HG03060 (cell line): Measurements from ENCODE around the gene DHCR7.

Experiments
- ATAC-seq: cut with Tn5 transposase; IDR thresholded peaks from one replicate; pipeline ENCODE4 v1.9.1; 2021; ENCODE audit warnings: low read depth, moderate number of reproducible peaks; ENCODE audit not compliant: unreplicated experiment

DHCR7 gene

GRCh38 chr11:71458146-71459070, 10.2 kb upstream of the DHCR7 start:
- no peak for ATAC-seq

GRCh38 chr11:71456831-71457230, 8.6 kb upstream of the DHCR7 start:
- ATAC-seq, result no peak

- ATAC-seq, result no peak
Measured at GRCh38 chr11:71456294-71456693, 8.1 kb upstream of the DHCR7 start.

GRCh38 chr11:71454470-71455113, 6.4 kb upstream of the DHCR7 start:
- no peak for ATAC-seq

DNA sequence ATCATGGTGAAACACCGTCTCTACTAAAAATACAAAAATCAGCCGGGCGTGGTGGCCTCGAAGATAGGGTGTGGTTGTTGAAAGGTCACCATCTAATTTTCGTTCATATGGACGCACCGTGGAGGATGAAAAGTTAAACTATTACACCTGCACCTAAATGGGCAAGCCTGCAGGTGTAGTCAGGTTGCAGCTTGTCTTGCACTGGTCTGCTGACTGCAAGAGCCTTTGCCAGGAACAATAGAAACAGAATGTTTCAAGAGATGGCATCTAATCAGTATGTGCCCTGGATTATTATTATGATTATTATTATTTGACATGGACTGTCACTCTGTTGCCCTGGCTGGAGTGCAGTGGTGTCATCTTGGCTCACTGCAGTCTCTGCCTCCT, 5.7 kb upstream of the DHCR7 start:
- no peak for ATAC-seq

DNA sequence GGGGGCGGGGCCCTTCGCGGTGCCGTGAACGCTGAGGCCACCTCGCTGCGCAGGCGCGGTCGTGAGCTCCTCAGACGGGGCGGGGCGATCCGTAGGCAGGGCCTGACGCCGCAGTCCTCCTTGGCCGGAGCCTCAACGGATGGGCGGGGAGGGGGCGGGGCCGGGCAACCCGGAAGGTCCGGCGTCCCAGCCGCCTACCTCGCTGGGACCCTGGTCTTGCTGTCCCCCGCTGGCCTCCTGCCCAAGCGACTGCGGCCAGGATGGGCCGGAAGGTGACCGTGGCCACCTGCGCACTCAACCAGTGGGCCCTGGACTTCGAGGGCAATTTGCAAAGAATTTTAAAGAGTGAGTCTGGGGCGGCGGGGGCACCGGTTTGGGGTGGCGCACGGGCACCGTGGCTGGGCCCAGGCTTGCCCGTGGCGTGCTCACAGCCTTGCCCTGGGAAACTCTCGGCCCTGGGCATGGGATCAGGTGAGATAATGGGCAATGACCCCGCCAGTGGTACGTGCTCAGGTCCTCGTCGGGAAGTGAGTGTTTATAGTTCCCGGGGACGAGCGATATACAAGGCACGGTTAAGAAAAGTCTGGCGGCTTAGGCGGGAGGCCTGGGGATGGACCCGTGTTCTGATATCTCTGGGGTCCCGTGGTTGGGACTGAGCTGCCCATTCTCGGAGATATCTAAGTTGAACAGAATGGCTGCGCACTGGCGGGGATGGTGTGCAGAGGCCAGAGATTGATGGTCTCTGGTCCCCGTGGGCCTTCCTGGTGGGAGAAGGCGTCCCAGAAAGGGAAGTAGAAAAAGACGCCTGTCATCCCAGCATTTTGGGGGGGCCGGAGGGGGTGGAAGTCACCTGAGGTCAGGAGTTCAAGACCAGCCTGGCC, 5.1 kb upstream of the DHCR7 start, which contains the start of gene NADSYN1:
Gene NADSYN1, plus strand, starts transcription at position 167 of the 881 bp plus-strand sequence. Its CDS starts 94 bp downstream, at position 261.
- ATAC-seq, result no peak

DNA sequence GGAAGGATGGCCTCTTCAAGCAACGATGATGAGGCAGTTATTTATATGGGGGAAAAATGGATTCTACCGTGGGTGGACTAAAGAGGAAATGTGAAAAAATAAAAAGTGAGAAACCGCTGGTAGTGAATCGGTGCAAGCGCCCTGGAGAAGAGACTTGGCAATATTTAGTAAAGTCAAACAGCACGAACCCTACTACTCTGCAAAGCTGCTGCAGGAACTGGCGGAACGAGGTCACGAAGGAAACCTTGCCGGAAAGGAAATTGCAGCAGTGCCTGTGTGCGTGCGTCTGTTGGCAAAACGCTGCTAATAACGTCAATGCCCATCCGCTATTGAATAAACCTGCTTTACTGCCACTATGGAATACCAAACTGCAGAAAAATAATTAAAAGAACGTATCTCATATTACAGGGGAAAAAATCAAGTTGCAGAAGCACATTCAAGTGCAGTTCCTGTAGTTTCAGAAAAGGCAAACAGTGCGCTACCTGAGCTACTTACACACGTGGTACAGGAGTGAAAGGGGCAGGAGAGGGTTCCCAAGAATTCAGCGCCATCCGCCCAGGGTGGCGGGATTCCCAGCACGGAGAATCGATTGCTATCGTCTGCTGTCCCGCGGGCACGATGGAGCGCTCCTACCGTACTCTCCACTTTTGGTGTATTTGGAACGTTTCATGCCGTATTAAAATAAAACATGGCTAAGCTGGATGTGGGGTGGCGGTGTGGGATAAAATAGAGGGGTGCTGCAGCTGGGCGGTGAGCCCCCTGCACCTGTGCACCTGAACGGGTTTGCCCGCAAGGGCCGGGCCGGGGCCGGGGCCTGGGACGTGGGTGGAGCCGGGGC, 4.2 kb upstream of the DHCR7 start:
- ATAC-seq, result no peak

DNA sequence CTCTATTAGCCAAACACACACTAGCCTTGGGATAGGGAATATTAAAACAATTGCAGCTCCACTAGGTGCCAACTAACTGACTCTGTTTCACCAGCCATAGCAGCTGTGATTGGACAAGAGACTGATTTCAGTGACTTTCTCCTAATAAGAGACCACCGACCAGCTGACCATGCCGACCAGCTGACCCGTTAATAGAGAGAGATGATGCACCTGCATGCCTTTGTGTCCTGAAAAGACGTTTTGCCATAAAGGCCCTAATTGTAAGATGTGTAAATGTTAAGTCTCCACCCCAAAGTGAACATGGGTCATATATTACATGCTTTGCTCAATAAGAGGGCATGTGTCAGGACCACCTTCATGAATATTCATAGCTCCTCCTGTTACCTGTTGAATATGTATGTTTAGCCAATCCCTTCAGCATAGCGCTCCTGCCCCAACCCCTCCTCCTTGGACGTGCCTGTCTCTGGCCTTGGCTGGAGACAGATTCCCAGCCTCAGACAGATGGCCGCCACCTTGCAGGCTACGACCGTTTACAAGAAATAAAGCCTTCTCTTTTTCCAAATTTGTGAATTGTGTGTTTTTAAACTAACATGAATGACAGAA, 3.5 kb upstream of the DHCR7 start:
- ATAC-seq, result no peak

DNA sequence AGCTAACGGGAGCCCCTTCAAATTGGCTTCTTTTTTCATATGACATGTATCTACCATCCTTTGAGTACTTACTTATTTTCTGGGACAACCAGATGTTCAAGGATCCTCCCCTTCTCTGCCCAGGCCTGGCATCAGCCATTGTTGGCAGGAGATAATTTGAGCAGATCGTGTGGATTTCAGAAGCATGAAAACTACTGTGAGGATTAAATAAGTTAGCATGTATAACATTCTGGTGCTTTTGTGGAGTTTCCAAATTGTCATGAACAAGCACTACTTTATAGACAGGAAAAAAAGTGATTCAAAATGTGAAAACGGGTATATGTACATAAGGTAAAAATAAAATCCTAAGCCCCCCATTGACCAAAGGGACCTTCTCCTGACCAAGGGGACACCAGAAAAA, 2.7 kb upstream of the DHCR7 start:
- ATAC-seq, result no peak

DNA sequence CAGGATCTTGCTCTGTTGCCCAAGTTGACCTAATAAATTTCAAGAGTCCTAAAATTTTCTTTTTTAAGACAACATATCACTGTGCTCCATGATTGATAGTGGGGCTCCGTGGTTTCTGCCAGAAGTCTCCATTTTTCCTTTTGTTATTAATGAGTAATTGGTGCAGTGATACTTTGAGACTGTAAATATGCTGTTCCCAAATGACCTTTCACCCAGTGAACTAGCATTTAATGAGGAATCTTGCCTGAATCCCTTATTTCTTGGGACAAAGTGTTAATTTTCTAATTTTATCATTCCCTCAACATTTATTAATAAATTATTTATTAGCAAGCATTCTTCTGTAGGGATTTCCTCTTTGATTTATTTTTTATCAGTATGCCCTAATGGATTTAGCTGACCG, 2.3 kb upstream of the DHCR7 start:
- no peak for ATAC-seq

- no peak for ATAC-seq
Measured at GRCh38 chr11:71449596-71449995, 1.4 kb upstream of the DHCR7 start.

- no peak for ATAC-seq
Measured at GRCh38 chr11:71447791-71448256, 369 bp downstream of the DHCR7 start.

GRCh38 chr11:71446942-71447688, 1.1 kb downstream of the DHCR7 start:
- ATAC-seq, result no peak

DNA sequence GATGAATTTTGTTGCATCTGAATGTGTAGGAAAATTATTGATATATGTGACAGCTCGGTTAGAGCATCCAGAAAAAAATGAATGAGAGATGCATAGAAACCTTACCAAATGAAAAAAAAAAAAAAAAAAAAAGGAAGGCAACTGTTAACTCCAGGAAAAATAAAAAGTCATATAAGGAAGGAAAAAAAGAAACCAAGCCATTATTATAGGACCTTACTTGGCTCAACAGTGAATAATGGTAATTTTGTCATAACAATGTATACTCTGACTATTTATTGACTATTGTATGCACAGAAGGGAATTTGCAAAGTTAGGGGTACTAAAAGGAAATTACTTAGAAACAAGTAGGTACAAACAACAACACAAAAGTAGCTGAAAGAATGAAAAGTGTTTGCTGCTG, 2.0 kb downstream of the DHCR7 start:
- no peak for ATAC-seq

- no peak for ATAC-seq
Measured at GRCh38 chr11:71444811-71445210, 3.4 kb downstream of the DHCR7 start.

GRCh38 chr11:71443736-71444445, 4.3 kb downstream of the DHCR7 start:
- ATAC-seq, result no peak

DNA sequence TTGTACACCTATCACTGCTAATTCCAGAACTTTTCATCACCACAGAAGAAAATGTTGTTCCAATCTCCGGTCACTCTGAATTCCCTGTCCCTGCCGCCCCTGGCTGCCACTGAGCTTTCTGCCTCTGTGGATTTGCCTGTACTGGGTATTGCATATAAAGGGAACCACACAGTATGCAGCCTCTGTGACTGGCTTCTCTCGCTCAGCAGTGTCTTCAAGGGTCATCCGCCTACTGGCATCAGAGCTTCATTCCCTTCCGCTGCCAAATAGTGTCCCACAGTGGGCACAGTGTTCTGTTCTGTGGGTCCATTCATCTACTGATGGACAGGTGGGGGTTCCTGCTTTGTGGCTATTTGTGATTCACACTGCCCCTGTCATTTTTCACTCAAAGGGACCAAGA, 5.3 kb downstream of the DHCR7 start:
- no peak for ATAC-seq

DNA sequence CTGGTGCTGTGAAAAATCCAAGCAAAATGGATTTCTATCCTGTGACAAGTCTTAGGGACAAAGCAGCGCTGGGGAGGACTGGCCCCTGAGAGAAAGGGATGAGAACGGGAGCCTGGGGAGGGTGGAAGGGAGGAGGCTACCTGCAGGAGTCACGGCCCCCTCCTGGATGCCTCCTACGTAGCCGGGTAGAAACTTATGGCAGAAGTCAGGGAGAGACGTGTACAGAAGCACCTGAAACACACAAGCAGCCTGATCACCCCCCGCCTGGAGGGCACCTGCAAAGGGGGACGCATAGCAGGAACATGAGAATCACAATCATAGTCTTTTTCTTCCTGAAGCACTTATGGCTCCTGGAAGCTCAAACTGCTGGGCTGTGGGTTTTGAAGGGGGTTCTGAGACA, 6.1 kb downstream of the DHCR7 start:
- no peak for ATAC-seq
